Measurements from ENCODE around the gene UBE2J1.
A peak's percentile ranks its signal among the peaks of the same experiment; 100 is the strongest.
"Not testable (repeated sequence)": the region's sequence is repeated elsewhere in the genome, so short reads cannot be mapped to it uniquely, and the experiment has no call there.

The UBE2J1 gene, protein sequence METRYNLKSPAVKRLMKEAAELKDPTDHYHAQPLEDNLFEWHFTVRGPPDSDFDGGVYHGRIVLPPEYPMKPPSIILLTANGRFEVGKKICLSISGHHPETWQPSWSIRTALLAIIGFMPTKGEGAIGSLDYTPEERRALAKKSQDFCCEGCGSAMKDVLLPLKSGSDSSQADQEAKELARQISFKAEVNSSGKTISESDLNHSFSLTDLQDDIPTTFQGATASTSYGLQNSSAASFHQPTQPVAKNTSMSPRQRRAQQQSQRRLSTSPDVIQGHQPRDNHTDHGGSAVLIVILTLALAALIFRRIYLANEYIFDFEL

GRCh38 chr6:89352278-89353117, at the start of gene UBE2J1:
TSS of gene UBE2J1 (minus strand) at chr6:89352722. CDS start at chr6:89352569, 153 bp downstream.
- peak; percentile 77 for DNase-seq

DNA sequence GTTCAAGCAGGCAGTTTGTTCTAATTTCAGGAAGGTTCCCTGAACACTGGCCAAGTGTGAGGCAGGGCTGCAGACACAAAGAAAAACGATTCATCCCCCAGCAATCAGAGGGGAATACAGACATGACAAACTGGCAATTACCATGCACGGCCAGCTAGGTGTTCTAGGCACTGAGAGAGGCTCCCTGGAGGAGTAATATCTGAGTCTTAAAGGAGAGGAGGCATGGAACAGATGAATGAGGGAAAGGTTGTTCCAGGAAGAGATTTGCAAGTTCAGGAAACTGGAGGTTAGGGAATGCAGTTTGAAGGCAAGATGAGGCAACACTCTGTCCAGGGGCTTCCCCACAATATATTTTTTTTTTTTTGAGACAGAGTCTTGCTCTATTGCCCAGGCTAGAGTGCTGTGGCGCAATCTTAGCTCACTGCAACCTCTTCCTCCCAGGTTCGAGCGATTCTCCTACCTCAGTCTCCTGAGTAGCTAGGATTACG, 48.4 kb upstream of the UBE2J1 start:
- DNase-seq: peak; percentile 12

DNA sequence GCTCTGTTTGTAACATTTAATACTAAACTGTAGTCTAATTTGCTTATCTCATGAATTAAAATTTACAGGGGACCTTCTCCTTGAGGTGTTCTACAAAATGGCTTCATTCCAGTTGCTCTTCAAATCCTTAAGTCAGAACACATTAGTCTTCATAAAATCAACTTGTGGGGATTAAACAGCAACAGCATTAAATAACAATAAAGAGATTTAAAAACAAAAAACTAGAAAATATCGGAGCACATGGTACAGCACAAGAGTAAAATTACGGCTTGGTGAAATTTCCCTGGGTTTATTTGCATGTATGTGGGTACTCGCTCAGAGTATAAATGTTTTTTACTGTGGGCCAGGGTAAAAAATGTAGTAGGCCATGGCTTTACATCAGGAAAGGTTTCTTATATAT, 47.5 kb upstream of the UBE2J1 start:
- no peak for DNase-seq

- DNase-seq: peak; percentile 61
Measured at GRCh38 chr6:89398762-89399525, 46.4 kb upstream of the UBE2J1 start.

DNA sequence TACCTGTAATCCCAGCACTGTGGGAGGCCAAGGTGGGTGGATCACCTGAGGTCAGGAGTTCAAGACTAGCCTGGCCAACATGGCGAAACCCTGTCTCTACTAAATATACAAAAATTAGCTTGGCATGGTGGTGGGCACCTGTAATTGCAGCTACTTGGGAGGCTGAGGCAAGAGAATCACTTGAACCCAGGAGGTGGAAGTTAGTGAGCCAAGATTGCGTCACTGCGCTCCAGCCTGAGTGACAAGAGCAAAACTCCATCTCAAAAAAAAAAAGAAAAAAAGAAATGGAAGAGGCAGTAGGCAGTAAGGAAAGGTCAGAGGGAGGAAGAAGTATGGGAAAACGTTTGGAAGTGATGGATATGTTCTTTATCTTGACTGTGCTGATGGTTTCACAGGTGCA, 45.4 kb upstream of the UBE2J1 start:
- not testable (repeated sequence) for DNase-seq

GRCh38 chr6:89393659-89394058, 41.1 kb upstream of the UBE2J1 start:
- no peak for DNase-seq

DNA sequence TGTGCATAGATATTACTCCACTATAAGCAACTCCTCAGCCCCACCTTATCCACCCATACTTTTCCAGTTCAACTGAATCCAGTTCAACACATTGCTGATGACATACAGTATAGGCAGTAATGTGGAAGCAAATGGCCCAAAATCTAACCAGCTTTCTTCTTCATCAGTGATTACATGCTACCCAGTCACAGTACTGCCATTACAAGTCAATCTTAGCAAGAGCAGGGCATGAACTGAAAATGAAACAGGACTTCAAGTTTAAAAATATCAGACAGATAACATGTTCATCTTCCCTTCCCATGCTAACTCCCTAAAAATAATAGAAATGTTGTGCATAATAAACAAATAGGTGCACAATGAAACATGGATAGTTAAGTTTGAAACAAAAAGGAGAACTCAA, 40.3 kb upstream of the UBE2J1 start:
- no peak for DNase-seq

DNA sequence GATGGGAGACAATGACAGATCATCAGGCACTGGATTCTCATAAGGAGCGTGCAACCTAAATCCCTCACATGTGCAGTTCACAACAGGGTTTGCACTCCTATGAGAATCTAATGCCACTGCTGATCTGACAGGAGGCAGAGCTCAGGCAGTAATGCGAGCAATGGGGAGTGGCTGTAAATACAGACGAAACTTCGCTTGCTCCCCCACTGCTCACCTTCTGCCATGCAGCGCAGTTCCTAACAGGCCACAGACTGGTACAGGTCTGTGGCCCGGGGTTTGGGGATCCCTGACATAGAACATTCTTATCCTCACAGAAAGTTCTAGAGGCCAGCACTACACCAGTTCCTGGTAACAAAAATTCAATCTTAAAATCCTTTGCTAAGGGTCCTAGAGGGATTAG, 36.3 kb upstream of the UBE2J1 start:
- no peak for DNase-seq

DNA sequence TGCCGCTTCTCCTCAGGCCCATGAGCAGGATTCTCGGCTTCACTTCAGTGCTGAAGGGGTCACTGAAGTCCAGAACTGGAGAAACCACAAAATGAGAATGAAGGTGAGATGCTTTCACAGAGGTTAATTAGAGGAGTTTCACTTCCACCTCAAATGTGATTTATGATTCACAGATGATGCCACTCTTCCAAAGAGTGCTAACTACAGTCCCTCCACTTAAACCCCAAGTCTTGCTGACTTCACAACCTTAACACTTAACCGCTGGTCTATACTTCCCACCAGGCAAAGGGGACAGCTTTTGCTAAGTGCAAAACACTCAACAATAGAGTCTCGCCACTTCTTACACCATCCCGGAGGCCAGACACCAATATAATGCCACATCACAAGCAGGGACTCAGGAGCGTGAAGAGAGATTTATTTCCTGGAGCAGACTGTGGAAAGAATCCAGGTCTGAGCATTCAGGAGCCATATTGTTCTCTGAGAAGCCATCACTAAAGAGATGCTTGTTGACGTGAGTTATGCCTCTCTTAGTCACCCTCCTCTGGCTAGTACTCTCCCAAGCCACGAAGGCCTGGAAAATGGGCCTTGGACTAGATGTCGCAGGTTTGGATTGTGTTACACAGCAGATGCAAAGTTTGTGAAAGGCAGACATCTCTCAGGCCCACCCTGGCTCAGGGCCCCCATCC, 35.1 kb upstream of the UBE2J1 start:
- no peak for DNase-seq

DNA sequence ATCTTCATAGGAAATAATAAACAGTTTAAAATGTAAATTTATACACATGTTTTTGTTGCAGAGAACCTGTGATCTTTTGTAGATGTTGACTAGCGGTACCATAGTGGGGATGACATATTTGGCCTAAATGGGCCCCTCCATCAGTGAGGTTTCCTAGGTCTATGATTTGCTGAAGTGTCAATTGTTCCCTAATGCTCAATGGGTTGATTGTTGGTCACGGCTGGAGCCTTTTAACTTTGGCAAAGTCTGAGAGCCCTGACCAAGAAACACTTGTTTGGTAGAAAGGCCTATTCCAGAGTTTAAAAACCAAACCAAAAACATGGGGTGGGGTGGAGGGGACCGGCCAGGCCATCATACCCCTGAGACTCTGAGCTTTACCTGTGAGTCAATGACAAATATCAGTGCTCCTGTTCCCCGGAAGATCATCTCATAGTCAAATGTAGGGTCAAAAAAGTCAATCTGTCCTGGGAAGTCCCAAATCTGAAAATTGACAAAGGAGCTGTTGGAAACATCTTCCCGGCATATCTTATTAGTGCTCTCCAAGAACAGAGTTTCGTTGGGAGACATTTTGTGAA, 34.5 kb upstream of the UBE2J1 start:
- no peak for DNase-seq

DNA sequence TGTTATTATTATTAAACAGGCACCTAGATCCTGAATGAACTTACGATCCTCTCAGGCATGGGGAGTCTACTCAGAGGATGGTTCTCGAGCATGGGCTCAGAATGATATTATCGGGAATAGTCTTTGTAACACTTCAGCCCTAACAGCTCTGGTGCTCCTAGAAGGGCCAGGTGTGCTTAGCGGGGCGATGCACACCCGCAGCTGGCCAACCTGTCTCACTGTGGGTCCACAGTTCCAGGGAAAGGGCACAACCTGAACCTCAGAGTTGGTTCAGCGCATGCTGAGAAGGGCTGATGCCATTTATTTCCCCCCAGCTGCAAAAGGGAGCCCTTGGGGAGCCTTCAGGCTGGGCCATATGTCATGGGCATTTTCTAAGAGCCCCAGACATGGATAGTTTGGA, 33.3 kb upstream of the UBE2J1 start:
- DNase-seq: no peak

GRCh38 chr6:89385156-89385667, 32.7 kb upstream of the UBE2J1 start:
- peak; percentile 68 for DNase-seq

GRCh38 chr6:89381031-89381430, 28.5 kb upstream of the UBE2J1 start:
- DNase-seq: no peak

- no peak for DNase-seq
Measured at GRCh38 chr6:89379281-89379680, 26.8 kb upstream of the UBE2J1 start.

DNA sequence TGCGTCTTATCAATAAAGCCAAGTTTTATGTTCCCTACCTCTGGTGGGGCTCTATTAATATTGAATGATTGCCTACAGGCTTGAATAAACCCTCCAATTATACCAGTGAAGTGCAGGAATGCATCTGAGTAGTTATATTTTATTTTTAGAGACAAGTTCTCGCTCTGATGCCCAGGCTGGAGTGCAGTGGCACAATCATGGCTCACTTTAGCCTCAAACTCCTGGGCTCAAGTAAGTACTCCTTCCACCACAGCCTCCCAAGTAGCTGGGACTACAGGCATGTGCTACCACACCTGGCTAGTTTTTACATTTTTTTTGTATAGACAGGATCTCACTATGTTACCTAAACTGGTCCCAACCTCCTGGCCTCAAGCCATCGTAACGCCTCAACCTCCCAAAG, 26.1 kb upstream of the UBE2J1 start:
- DNase-seq: no peak

DNA sequence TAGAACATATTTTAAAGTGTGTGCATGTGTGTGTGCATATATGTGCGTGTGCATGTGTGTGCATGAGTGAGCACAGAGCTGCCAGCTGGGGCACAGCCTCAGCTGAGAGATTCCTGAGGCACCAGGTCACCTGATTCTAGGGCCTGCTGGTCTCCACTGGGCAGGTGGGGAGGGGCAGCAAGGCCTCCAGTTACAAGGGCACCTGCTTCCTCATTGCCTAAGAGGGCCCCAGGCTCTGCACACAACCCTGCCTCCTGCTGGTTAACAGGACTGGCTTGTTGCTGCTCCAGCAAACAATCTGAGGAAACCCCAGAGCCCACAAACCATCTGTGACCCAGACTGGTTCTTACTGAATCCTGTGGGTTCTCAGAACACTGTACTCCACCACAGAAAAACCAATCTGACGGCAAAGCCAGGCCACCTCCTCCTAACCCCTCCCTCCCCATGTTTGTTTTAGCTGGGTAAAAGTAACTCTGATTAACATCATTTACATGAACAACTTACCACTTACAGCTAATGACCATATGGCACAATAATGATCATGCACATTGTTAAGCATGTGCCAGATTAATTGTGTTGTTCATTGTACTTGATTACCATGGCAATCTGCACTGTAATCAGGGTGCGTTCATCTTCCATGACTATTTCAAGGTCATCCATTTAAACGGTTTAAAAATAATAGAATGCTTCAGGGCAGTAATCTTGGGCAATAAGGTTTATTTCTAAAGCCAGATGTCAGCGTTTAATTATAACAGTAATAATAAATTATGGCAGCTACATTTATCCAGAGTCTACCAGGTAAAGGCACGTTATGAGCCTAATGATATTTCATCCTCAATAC, 23.1 kb upstream of the UBE2J1 start:
- DNase-seq: peak; percentile 97

DNA sequence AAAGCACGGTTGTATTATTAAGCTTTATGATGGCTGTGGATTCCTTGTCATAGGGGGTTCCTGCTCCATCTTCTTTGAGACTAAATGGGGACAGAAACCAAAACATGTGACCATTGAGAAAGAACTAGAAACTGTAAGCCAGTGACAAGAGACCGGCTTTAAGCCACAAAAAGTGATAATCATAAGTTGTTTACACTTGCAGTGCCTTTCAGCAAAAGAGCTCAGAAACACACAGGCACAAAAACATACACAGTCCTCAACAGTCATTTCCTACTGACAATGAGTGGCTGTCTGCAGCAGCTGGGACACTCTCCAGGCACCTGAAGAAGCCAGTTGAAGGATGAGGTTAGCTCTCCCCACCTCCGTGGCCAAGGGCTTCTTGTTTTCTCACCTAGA, 20.0 kb upstream of the UBE2J1 start:
- peak; percentile 51 for DNase-seq

GRCh38 chr6:89371849-89372505, 19.5 kb upstream of the UBE2J1 start:
- DNase-seq: peak; percentile 72

DNA sequence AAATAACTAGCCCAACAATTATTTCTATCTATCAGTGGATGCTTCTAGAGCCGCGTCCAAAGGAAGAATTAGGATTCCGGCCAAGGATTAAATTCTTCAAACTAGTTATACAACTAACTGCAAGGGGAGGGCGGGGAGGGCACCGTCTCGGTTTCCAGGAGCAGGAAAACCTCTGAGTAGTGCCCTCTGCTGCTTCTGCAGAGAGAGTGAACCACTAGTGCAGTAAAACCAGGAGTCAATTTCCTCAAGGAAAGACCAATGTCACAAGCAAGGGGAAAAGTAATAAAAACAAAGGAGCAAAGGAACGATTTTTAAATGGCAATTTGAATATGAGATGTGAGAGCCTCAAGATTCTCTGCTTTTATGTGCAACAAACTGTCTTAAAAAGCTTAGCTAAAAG, 16.5 kb upstream of the UBE2J1 start:
- DNase-seq: no peak

DNA sequence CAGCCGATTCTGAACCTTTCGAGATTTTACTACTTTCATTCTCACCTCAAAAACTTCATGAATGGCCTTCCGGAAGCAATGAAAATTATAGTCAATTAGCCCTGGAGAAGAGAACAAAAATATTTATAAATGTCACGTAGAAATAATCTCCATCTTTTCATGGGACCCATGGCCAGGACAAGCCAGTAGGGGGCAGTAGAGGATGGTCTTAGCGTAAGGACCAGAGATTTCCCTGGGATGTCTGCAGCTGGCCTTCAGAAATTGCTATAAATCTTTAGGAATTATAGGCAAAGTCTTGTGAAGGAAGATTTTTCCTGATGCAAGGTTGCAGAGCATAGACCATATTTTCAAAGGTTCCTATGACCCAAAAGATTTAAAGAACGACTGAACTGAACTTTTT, 15.6 kb upstream of the UBE2J1 start:
- peak; percentile 31 for DNase-seq

- no peak for DNase-seq
Measured at GRCh38 chr6:89364586-89364985, 12.1 kb upstream of the UBE2J1 start.

Data from NCI-H2029 (cell line).